ENCODE data around the gene CDAN1. TPM values are rescaled to one million over a fixed set of nuclear protein-coding genes. Genes with fewer than 3 reads are reported as not detected.

The CDAN1 gene
- total and polyA plus RNA-seq, 2 of the 8 experiments (the other 6 are each of a cell fraction or from before 2014, with no cell fraction given) = 4.5 to 18.6 TPM

GRCh38 chr15:42716626-42717025 is 20.3 kb downstream of the CDAN1 start:
- no peak overlapping the region for H3K4ac ChIP-seq (replicated peaks; ENCODE audit: insufficient read length, low read depth, low read length)
- no peak overlapping the region for H2BK12ac ChIP-seq (ENCODE audit: low read depth, low read length)
- no peak for FAIRE-seq
- H3K27ac ChIP-seq (ENCODE audit: low read depth, low read length) = no peak overlapping the region
- H3K23me2 ChIP-seq (ENCODE audit: low read depth, low read length) = 0 out of 2 replicates have a peak, but pooled peaks cover 1% of the 10 kb centered on the region
- no peaks in the 10 kb centered on the region for H3K79me1 ChIP-seq (ENCODE audit: low read depth, low read length)
- H3K18ac ChIP-seq (ENCODE audit: extremely low read depth, low read length) = no peak overlapping the region
- no peaks in the 10 kb centered on the region for H4K20me1 ChIP-seq (replicated peaks in 1 of 2; ENCODE audit: control insufficient read depth in 1 of 2, insufficient read depth in 2 of 2, low read length in 2 of 2)
- no peak overlapping the region for H2AFZ ChIP-seq (ENCODE audit: low read length)
- no peak overlapping the region for H3K56ac ChIP-seq (replicated peaks; ENCODE audit: insufficient read length, low read depth, low read length)
- CTCF ChIA-PET (ENCODE audit: partially characterized antibody) = interaction anchor here (0.8 to 5.5 kb wide), 3 partner anchors 12 to 84 kb away, joined by 3 to 31 read pairs (median 3); no protein-coding TSS in a partner anchor
- no peak overlapping the region for H2BK120ac ChIP-seq (replicated peaks; ENCODE audit: low read depth, low read length)
- no peak overlapping the region for H2BK20ac ChIP-seq (ENCODE audit: low read length)
- H3K27me3 ChIP-seq (replicated peaks in 1 of 4; ENCODE audit: control insufficient read depth in 3 of 4, extremely low read depth in 1 of 4, insufficient read depth in 3 of 4, low read length in 3 of 4) = no peaks in the 10 kb centered on the region
- WGBS, 2 experiments (ENCODE audit: extremely low coverage in 1 of 2, insufficient coverage in 1 of 2, insufficient read length in 1 of 2, insufficient replicate concordance in 2 of 2, low coverage in 1 of 2, low lambda C conversion rate in 2 of 2, missing lambda C conversion rate in 1 of 2) = 96% methylated on average over 2 of the region's 2 CpGs; no CpG with 5 or more reads in 1 of the 2 experiments
- no peak overlapping the region for H4K5ac ChIP-seq (ENCODE audit: insufficient read length, low read depth, low read length)
- no peak overlapping the region for H3K9ac ChIP-seq (replicated peaks in 1 of 4; ENCODE audit: extremely low read depth in 1 of 4, low read depth in 3 of 4, low read length in 3 of 4)
- no peak overlapping the region for H3K23ac ChIP-seq (ENCODE audit: insufficient read length)
- TF ChIP-seq CHD1 (IDR thresholded peaks at IDR 0.05; ENCODE audit: low read depth, low read length) (no peak), TAF7 (optimal IDR thresholded peaks at IDR 0.05; ENCODE audit: borderline replicate concordance, low read depth, low read length) (no peak), SIN3A (conservative IDR thresholded peaks at IDR 0.05 in 1 of 2, IDR thresholded peaks at IDR 0.05 in 1 of 2; ENCODE audit: low read depth in 1 of 2, low read length in 2 of 2) (no peak), BRCA1 (IDR thresholded peaks at IDR 0.05; ENCODE audit: low read depth, low read length) (no peak), KDM1A (IDR thresholded peaks at IDR 0.05; ENCODE audit: borderline replicate concordance, low read length) (no peak), ATF2 (IDR thresholded peaks at IDR 0.05; ENCODE audit: low read length) (no peak), TBP (IDR thresholded peaks at IDR 0.05; ENCODE audit: low read depth, low read length) (no peak)
- no peak overlapping the region for H3K4me3 ChIP-seq (ENCODE audit: extremely low read depth in 1 of 4, insufficient read depth in 2 of 4, low read depth in 3 of 4, low read length in 4 of 4)
- no peak overlapping the region for H3K14ac ChIP-seq (ENCODE audit: insufficient read length)
- no peak for DNase-seq (ENCODE audit: low read depth in 1 of 2, low spot score in 2 of 2)
- peak overlapping the region; percentile 74; the same call in 1 of the 2 replicates for H4K8ac ChIP-seq (ENCODE audit: extremely low read depth, insufficient read depth, low read length)
- H3K36me3 ChIP-seq (ENCODE audit: control insufficient read depth in 2 of 4, insufficient read depth in 4 of 4, low read length in 3 of 4) = peaks cover 0 to 10% (median 2%) of the 10 kb centered on the region in 4 experiments; a peak in 3 of 8 replicates
- no peak overlapping the region for H2BK5ac ChIP-seq (ENCODE audit: low read depth, low read length)
- no peak overlapping the region for H3K4me2 ChIP-seq (ENCODE audit: insufficient read depth in 1 of 2, low read depth in 2 of 2, low read length in 2 of 2)
- no peak overlapping the region for H2AK5ac ChIP-seq (ENCODE audit: low read depth, low read length)
- H3K4me1 ChIP-seq (replicated peaks in 1 of 4; ENCODE audit: control insufficient read depth in 3 of 4, insufficient read depth in 4 of 4, low read length in 3 of 4) = no peaks in the 10 kb centered on the region
- H3K9me3 ChIP-seq (ENCODE audit: insufficient read depth in 2 of 2, low read depth in 1 of 2, low read length in 1 of 2) = no peaks in the 10 kb centered on the region
- no peak overlapping the region for H2BK15ac ChIP-seq (ENCODE audit: low read length)
- no peak overlapping the region for H4K91ac ChIP-seq (replicated peaks; ENCODE audit: insufficient read length, low read length)
- no peaks in the 10 kb centered on the region for H3K79me2 ChIP-seq (ENCODE audit: control insufficient read depth in 1 of 2, insufficient read depth in 2 of 2, low read length in 2 of 2)
- POLR2A ChIA-PET (ENCODE audit: partially characterized antibody) = interaction anchor here (1.3 kb wide), 2 partner anchors 10 to 14 kb away, joined by 4 to 5 read pairs; no protein-coding TSS in a partner anchor
